Measurements from ENCODE around the gene LRMDA.

The LRMDA gene

DNA sequence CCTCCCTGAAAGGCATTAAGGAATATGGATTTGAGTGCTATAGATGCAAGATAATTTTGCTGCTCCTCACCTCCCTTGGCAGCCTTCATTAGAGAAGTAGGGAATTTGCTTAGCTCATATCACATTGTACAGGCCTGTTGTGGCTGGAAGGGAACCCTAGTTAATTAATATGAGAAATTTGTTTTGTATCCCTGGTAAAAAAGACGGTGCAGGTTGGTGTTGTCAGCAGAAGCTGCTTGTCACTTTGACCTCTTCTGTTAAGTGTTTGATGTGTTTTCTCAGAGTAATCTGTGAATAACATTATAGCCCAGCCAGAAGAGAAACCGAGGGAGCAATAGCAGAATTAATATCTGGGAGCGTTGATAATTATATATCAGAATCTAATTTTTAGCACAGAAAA is 278.4 kb downstream of the LRMDA start:
- no peak overlapping the region for H3K4me3 ChIP-seq (ENCODE audit: low read length)
- no peak for DNase-seq (ENCODE audit: low read depth)
- TF ChIP-seq, protein P1, sequence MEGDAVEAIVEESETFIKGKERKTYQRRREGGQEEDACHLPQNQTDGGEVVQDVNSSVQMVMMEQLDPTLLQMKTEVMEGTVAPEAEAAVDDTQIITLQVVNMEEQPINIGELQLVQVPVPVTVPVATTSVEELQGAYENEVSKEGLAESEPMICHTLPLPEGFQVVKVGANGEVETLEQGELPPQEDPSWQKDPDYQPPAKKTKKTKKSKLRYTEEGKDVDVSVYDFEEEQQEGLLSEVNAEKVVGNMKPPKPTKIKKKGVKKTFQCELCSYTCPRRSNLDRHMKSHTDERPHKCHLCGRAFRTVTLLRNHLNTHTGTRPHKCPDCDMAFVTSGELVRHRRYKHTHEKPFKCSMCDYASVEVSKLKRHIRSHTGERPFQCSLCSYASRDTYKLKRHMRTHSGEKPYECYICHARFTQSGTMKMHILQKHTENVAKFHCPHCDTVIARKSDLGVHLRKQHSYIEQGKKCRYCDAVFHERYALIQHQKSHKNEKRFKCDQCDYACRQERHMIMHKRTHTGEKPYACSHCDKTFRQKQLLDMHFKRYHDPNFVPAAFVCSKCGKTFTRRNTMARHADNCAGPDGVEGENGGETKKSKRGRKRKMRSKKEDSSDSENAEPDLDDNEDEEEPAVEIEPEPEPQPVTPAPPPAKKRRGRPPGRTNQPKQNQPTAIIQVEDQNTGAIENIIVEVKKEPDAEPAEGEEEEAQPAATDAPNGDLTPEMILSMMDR (conservative IDR thresholded peaks at IDR 0.05; ENCODE audit: low read depth, low read length), result no peak

DNA sequence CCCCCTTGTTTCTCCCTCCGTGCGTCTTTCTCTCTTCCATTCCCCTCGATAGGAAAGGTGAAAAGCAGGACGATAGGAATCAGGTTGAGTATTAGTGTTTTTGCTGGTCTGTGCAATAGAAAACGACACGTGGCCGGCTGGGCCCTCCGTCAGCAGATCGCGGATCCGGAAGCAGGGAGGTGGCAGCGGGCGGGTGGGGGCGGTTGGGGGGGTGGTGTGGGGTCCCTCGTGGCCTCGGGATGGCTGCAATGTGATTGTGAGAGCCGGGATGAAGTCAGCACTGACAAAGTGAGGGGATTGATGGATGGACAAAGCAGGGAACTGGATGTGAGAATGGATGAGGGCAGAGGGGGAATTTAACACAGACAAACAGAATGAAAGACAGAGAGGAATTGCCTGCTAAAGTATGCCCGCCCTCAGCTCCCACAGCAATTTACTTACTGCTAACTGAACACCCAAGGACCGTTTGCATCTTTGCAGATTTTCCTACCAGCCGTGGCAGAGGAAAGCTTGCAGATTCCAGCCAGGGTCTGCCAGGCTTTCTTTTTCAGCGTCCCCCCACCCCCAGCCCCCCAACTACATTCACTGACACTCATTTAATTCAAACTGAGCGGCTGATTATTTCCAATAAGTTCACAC is 280.9 kb downstream of the LRMDA start:
- DNase-seq (ENCODE audit: low read depth), result no peak

DNA sequence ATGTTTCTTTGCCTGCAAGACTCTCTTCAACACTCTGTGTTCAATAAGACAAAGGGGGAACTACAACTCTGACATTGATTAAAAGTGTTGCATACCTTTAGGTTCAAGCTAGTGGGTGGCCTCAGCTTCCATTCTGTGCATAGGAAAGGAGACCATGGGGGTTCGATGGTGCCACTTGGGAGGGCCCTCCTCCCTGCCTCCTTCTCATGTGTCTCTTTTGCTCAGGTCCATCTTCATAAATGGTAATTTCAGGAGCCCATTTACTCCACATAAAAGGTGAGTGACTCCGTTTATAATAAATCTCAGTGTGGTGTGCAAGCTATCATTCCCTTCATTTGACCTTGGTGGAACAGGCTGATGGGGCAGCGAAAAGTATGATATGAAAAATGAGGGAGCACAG is 285.1 kb downstream of the LRMDA start:
- no peak for DNase-seq (ENCODE audit: low read depth)
- H3K4me3 ChIP-seq (ENCODE audit: low read length), result no peak overlapping the region
- TF ChIP-seq, protein P1 (conservative IDR thresholded peaks at IDR 0.05; ENCODE audit: low read depth, low read length), result no peak

More for the DNA sequence above, 280.9 kb downstream of the LRMDA start:
- peak overlapping the region; percentile 39 for H3K4me3 ChIP-seq (ENCODE audit: low read length)
- TF ChIP-seq, protein P1 (conservative IDR thresholded peaks at IDR 0.05; ENCODE audit: low read depth, low read length), result no peak

GRCh38 chr10:75717126-75717916 is 285.9 kb downstream of the LRMDA start:
- TF ChIP-seq, protein P1 (conservative IDR thresholded peaks at IDR 0.05; ENCODE audit: low read depth, low read length), result no peak
- no peak overlapping the region for H3K4me3 ChIP-seq (ENCODE audit: low read length)
- DNase-seq (ENCODE audit: low read depth), result no peak

GRCh38 chr10:75718991-75719390 is 287.6 kb downstream of the LRMDA start:
- H3K4me3 ChIP-seq (ENCODE audit: low read length), result no peak overlapping the region
- no peak for DNase-seq (ENCODE audit: low read depth)
- TF ChIP-seq, protein P1 (conservative IDR thresholded peaks at IDR 0.05; ENCODE audit: low read depth, low read length), result no peak

- no peak overlapping the region for H3K4me3 ChIP-seq (ENCODE audit: low read length)
- no peak for DNase-seq (ENCODE audit: low read depth)
- TF ChIP-seq, protein P1 (conservative IDR thresholded peaks at IDR 0.05; ENCODE audit: low read depth, low read length), result no peak
These were observed 288.7 kb downstream of the LRMDA start for GRCh38 chr10:75720157-75720556.

- TF ChIP-seq, protein P1 (conservative IDR thresholded peaks at IDR 0.05; ENCODE audit: low read depth, low read length), result no peak
- DNase-seq (ENCODE audit: low read depth), result no peak
- no peak overlapping the region for H3K4me3 ChIP-seq (ENCODE audit: low read length)
These were observed 290.6 kb downstream of the LRMDA start for GRCh38 chr10:75722020-75722419.
